ENCODE measurements around the gene AGPS.

DNA sequence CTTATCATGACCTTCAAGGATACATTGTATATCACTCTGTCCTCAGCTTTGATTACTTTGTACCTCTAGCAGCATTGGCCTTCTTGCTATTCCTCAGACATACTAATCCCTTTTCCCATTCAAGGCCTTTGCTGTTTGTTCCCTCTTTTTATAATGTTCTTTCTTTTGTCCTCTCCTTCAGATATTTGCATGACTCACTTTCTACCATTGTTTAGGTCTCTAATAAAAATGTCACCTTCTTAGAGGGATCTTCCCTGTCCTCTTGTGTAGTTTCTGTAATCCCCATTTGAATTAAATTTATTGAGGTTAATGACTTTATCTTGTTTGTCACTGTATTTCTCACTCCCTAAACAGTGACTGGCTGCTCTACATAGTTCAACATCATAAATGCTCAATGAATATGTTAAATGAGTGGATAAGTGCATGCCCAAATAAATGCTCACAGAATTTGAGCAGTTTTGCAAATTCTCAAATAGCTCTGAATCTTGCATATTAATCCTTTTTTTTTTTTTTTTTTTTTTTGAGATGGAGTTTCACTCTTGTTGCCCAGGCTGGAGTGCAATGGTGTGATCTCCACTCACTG is 135.9 kb downstream of the AGPS start:
- TF ChIP-seq EZH2 (IDR thresholded peaks at IDR 0.05; ENCODE audit: low read length, missing control alignments): no peak
- TF ChIP-seq CTCF (conservative IDR thresholded peaks at IDR 0.05 in 1 of 2, IDR thresholded peaks at IDR 0.05 in 1 of 2; ENCODE audit: low read depth in 1 of 2, low read length in 2 of 2): no peak
